ENCODE results near the gene BNC2. TPM values are rescaled to one million over a fixed set of nuclear protein-coding genes. Genes with fewer than 3 reads are reported as not detected.

BNC2 gene
- total RNA-seq, 1 experiment from 2014 or later, result 5.7 TPM

GRCh38 chr9:16563446-16563845 is 307.0 kb downstream of the BNC2 start:
- ATAC-seq, result no peak
- POLR2A ChIA-PET, result no interaction called here
- DNase-seq (ENCODE audit: low read depth, low spot score), result no peak
- CTCF ChIA-PET, result no interaction called here
- TF ChIP-seq TCF7L2 (IDR thresholded peaks at IDR 0.05; ENCODE audit: low read depth, low read length), result no peak
- no peak for TF ChIP-seq CTCF (IDR thresholded peaks at IDR 0.05)
- TF ChIP-seq POLR2AphosphoS5 (IDR thresholded peaks at IDR 0.05; ENCODE audit: low read depth, low read length), result no peak
- no peak for TF ChIP-seq REST (IDR thresholded peaks at IDR 0.05; ENCODE audit: insufficient read depth in 1 of 2, low read depth in 2 of 2, low read length in 1 of 2)
- TF ChIP-seq SIN3A (IDR thresholded peaks at IDR 0.05; ENCODE audit: borderline replicate concordance, insufficient read depth, low read depth, low read length), result no peak
- Histone ChIP-seq H3K4me3 (ENCODE audit: low read depth in 2 of 2, low read length in 2 of 2) (no peak overlapping the region), H3K27ac (ENCODE audit: low read length) (no peak overlapping the region), H3K27me3 (ENCODE audit: control insufficient read depth, insufficient read depth, low read length) (no peaks in the 10 kb centered on the region), H3K9me3 (ENCODE audit: control insufficient read depth, insufficient read depth, low read depth, low read length) (no peaks in the 10 kb centered on the region), H3K36me3 (ENCODE audit: control insufficient read depth, insufficient read depth, low read length) (no peaks in the 10 kb centered on the region), H3K4me1 (ENCODE audit: control insufficient read depth, insufficient read depth, low read length) (no peaks in the 10 kb centered on the region)
- in situ Hi-C loops (cut with HindIII; ENCODE audit: low pct_unique_long_range_greater_than_20kb, low sequenced_read_pairs) (no loop called here), intact Hi-C loops (cut with micrococcal nuclease; ENCODE audit: unreplicated experiment) (no loop called here)
- no TSS peak for BruUV-seq (replicated peaks)

- intact Hi-C loops (cut with micrococcal nuclease; ENCODE audit: unreplicated experiment), result no loop called here
- DNase-seq (ENCODE audit: low read depth, low spot score) (no peak), ATAC-seq (no peak)
- in situ Hi-C loops (cut with HindIII; ENCODE audit: low pct_unique_long_range_greater_than_20kb, low sequenced_read_pairs), result no loop called here
- Histone ChIP-seq H3K27ac (ENCODE audit: low read length) (no peak overlapping the region), H3K4me1 (ENCODE audit: control insufficient read depth, insufficient read depth, low read length) (no peaks in the 10 kb centered on the region), H3K9me3 (ENCODE audit: control insufficient read depth, insufficient read depth, low read depth, low read length) (no peaks in the 10 kb centered on the region), H3K27me3 (ENCODE audit: control insufficient read depth, insufficient read depth, low read length) (no peaks in the 10 kb centered on the region), H3K4me3 (ENCODE audit: low read depth in 2 of 2, low read length in 2 of 2) (no peak overlapping the region), H3K36me3 (ENCODE audit: control insufficient read depth, insufficient read depth, low read length) (no peaks in the 10 kb centered on the region)
- no peak for TF ChIP-seq POLR2AphosphoS5 (IDR thresholded peaks at IDR 0.05; ENCODE audit: low read depth, low read length)
- TF ChIP-seq SIN3A (IDR thresholded peaks at IDR 0.05; ENCODE audit: borderline replicate concordance, insufficient read depth, low read depth, low read length), result no peak
- no peak for TF ChIP-seq CTCF (IDR thresholded peaks at IDR 0.05)
- no peak for TF ChIP-seq REST (IDR thresholded peaks at IDR 0.05; ENCODE audit: insufficient read depth in 1 of 2, low read depth in 2 of 2, low read length in 1 of 2)
- TF ChIP-seq TCF7L2 (IDR thresholded peaks at IDR 0.05; ENCODE audit: low read depth, low read length), result no peak
- POLR2A ChIA-PET, result no interaction called here
- no TSS peak for BruUV-seq (replicated peaks)
- CTCF ChIA-PET, result no interaction called here
Observed at GRCh38 chr9:16561121-16561520, 309.3 kb downstream of the BNC2 start.

Measured in Panc1 (cell line).